ENCODE data around the gene BPHL.

The BPHL gene

GRCh38 chr6:3079682-3080081 is 38.8 kb upstream of the BPHL start:
- TF ChIP-seq, protein P1, sequence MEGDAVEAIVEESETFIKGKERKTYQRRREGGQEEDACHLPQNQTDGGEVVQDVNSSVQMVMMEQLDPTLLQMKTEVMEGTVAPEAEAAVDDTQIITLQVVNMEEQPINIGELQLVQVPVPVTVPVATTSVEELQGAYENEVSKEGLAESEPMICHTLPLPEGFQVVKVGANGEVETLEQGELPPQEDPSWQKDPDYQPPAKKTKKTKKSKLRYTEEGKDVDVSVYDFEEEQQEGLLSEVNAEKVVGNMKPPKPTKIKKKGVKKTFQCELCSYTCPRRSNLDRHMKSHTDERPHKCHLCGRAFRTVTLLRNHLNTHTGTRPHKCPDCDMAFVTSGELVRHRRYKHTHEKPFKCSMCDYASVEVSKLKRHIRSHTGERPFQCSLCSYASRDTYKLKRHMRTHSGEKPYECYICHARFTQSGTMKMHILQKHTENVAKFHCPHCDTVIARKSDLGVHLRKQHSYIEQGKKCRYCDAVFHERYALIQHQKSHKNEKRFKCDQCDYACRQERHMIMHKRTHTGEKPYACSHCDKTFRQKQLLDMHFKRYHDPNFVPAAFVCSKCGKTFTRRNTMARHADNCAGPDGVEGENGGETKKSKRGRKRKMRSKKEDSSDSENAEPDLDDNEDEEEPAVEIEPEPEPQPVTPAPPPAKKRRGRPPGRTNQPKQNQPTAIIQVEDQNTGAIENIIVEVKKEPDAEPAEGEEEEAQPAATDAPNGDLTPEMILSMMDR (conservative IDR thresholded peaks at IDR 0.05) = no peak
- no peak overlapping the region for H3K27ac ChIP-seq

- TF ChIP-seq, protein P1 (conservative IDR thresholded peaks at IDR 0.05) = no peak
- H3K27ac ChIP-seq = no peak overlapping the region
Measured at GRCh38 chr6:3081960-3082359, 36.6 kb upstream of the BPHL start.

DNA sequence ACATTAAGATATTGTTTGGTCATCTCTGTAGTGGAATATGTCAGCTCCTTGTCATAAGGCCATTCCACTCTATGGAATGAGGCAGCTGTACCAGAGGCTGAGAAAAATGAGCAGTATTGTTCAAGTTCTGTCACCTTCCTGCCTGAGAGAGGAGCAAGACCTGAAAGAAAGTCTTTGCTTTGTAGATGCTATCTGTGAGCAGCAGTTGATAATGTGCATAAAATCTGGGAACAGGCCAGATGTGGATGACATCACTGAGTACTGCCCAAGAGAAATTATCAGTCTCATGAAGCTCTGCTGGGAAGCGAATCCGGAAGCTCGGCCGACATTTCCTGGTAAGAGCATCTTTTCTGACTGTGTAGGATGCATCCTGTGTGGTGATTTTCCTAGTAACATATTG is 33.4 kb upstream of the BPHL start:
- H3K27ac ChIP-seq = no peak overlapping the region
- TF ChIP-seq, protein P1 (conservative IDR thresholded peaks at IDR 0.05) = no peak

DNA sequence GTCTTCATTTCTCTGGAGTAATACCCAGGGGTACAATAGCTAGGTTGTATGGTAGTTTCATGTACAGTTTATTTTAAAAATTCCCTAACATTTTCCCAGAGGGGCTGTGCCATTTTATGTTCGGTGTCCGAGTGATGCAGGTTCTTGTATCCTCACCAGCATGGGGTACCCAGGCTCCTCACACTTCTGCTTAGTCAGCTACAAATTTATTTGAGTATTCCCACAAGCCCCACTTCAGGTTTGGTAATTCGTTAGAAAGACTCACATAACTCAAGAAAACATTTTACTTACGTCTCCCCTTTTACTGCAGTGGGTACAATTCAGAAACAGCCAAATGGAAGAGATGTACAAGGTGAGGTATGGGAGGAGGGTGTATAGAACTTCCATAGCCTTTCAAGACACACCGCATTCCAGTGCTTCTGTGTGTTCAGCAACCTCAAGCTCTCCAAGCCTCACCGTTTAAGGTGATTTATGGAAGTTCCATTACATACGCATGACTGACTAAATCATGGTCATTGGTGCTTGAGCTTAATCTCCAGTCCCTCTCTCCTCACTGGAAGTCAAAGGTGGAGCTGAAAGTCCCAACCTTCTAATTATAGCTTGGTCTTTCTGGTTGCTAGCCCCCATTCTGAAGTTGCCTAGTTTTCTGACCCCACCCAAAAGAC is 32.1 kb upstream of the BPHL start:
- H3K27ac ChIP-seq = no peak overlapping the region
- TF ChIP-seq, protein P1 (conservative IDR thresholded peaks at IDR 0.05) = no peak

- TF ChIP-seq, protein P1 (conservative IDR thresholded peaks at IDR 0.05) = no peak
- no peak overlapping the region for H3K27ac ChIP-seq
Measured at GRCh38 chr6:3088446-3088845, 30.1 kb upstream of the BPHL start.

DNA sequence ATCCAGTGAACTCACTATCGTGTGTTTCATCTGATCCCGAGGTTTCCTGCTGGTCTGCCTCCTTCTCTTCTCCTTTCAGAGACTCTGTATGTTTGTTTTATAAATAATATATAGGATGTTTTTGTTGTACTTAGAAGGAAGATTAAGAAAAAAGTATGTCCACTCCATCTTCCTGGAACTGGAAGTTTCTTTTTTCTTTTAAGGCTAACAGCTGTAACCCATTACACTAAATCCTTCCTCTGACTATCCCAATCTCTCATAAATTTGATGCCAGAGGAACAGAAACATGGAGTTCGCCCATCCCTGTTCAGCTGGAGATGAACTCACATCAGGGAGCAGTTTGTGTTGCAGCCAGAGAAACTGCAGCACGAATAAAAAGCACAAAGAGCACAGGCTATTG is 29.5 kb upstream of the BPHL start:
- H3K27ac ChIP-seq = no peak overlapping the region
- TF ChIP-seq, protein P1 (conservative IDR thresholded peaks at IDR 0.05) = no peak

- TF ChIP-seq, protein P1 (conservative IDR thresholded peaks at IDR 0.05) = no peak
- H3K27ac ChIP-seq = no peak overlapping the region
Measured at GRCh38 chr6:3090013-3090412, 28.5 kb upstream of the BPHL start.

Data from VCaP (cell line).